HuH-7.5 (cell line): ENCODE measurements around the gene OPRL1.

Experiments used
- DNase-seq: peaks from one replicate; pipeline ENCODE4 v3.0.0; 2011; ENCODE audit warnings: low spot score

Gene OPRL1

DNA sequence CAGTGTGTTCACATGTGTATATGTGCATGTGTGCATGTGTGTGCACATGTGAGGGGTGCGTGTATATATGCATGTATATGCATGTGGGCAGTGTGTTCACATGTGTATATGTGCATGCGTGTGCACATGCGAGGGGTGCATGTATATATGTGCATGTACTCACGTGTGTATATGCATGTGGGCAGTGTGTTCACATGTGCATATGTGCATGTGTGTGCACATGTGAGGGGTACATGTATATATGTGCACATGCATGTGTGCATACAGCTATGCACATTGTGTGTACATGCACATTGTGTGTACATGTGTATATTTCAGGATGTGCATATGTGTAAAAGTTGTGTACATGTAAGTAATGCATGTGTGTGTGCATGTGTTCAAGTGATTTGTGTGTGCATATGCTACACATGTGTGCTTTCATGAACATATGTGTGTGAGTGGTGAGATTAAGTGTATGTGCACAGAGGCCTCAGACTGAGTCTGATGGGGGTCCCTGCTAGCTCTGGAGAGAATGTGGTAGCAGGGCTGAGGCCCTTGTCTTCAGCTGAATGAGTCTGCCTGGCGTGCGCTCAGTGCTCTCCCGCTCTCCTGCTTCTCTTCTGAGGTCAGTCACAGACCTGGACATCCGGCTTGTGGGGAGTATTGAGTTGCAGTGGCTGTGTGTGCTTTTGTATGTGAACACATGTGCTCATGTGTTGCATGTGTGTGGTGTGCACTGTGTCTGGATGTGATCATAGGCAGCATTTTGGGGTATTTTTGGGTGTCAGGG, 64.4 kb downstream of the OPRL1 start:
- DNase-seq, result no peak

- DNase-seq, result no peak
Observed at GRCh38 chr20:64145458-64146300, 65.8 kb downstream of the OPRL1 start.

- DNase-seq, result no peak
Observed at GRCh38 chr20:64146301-64146935, 66.5 kb downstream of the OPRL1 start.

DNA sequence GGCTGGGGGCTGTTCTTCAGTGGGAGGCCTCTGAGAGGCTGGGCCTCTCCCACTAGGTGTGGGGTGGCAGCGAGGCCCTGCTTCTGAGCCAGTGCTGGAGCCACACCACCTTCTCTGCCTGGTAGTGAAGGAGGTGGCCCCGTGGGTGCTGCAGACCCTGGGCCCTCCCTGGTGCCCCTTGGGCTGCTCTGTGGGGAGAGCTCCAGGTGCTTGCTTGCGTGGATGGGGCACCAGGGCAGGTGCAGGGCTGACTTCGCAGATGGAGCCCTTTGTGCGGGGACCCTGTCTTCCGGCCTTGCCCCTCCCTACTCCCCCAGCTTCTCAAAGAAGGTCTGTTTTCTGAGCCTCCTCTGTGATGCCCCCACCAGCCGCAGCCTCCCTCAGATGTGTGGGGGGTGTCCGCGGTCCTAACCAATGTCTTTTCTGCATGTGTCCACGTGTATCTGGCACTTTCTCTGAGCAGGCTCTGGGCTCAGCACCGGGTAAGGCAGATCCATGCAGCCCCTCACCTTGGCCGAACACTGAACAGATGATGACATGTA, 67.1 kb downstream of the OPRL1 start:
- DNase-seq, result no peak

DNA sequence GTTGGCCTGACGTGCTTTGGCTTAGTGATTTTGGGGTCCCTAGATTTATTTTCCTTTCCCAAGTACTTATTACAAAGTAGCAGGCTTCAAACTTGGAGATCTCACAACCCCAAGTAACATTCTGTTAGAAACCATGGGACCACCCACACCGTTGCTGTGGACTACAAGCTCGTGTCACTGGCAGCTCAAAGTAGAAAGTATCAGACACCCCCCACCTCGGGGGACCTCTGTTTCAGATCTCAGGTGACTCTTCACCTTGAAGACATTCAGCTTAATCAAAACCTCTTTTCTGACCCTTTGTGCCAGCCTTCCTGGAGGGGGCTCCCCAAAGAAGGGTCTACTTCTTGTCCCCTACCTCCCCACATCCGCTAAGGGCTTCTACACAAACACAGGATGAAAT, 68.7 kb downstream of the OPRL1 start:
- no peak for DNase-seq

DNA sequence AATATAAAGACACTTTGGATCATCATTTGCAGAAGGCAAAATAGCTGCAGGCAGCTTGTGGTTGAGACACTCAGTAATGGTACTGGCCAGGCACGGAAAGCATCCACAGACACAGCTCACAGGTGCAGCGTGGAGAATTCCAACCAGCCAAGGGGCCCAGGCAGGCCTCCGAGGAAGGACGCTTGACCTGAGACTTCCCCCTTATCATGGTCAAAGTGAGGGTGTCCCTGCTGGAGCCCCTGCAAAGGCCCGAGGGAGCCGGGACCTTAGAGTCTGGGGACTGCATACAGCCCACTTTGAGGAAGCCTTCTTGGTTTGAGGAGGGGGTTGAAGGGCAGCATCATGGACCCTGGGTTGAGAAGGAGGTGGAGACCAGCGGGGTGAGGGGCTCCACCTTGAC, 69.3 kb downstream of the OPRL1 start:
- no peak for DNase-seq

GRCh38 chr20:64149809-64150560, 70.1 kb downstream of the OPRL1 start:
- no peak for DNase-seq
